PFSK-1 (cell line): ENCODE measurements around the gene SLC39A11.

ENCODE experiments used
- FOXP2 ChIP-seq: optimal IDR thresholded peaks from 2 replicates; pipeline ENCODE3; 2011; ENCODE audit warnings: borderline replicate concordance, control low read depth, inconsistent platforms; ENCODE audit not compliant: insufficient read depth; ENCODE audit errors: extremely low read length, extremely low read depth
- POLR2AphosphoS5 ChIP-seq: IDR thresholded peaks from 2 replicates; pipeline ENCODE4 v1.6.1; 2012; ENCODE audit warnings: low read depth, mild to moderate bottlenecking, control low read depth, low read length, moderate library complexity
- REST ChIP-seq, 2 experiments: IDR thresholded peaks; 2 replicates each; pipeline versions ENCODE4 v1.6.1 to v1.8.0; 2011 to 2012; ENCODE audit warnings: low read depth in 2 of 2, low read length in 2 of 2, control low read depth in 1 of 2, inconsistent platforms in 1 of 2, mild to moderate bottlenecking in 1 of 2, moderate library complexity in 1 of 2; ENCODE audit not compliant: insufficient read depth in 1 of 2
- SIN3A ChIP-seq: IDR thresholded peaks from 2 replicates; pipeline ENCODE4 v1.6.1; 2012; ENCODE audit warnings: mild to moderate bottlenecking, low read length, moderate library complexity, borderline replicate concordance; ENCODE audit not compliant: insufficient read depth
- TAF1 ChIP-seq: IDR thresholded peaks from 2 replicates; pipeline ENCODE4 v1.6.1; 2012; ENCODE audit warnings: low read length, control low read depth, borderline replicate concordance; ENCODE audit not compliant: insufficient read depth

SLC39A11 gene

GRCh38 chr17:73039282-73039681, 53.2 kb downstream of the SLC39A11 start:
- TF ChIP-seq REST (IDR thresholded peaks at IDR 0.05; ENCODE audit: insufficient read depth in 1 of 2, low read depth in 2 of 2, low read length in 2 of 2) (no peak), POLR2AphosphoS5 (no peak), SIN3A (no peak), TAF1 (no peak), FOXP2 (no peak)

GRCh38 chr17:73031472-73031871, 61.0 kb downstream of the SLC39A11 start:
- TF ChIP-seq REST (IDR thresholded peaks at IDR 0.05; ENCODE audit: insufficient read depth in 1 of 2, low read depth in 2 of 2, low read length in 2 of 2): no peak

- TF ChIP-seq TAF1 (no peak), POLR2AphosphoS5 (no peak), SIN3A (no peak), FOXP2 (no peak), REST (IDR thresholded peaks at IDR 0.05; ENCODE audit: insufficient read depth in 1 of 2, low read depth in 2 of 2, low read length in 2 of 2) (no peak)
These were observed 61.5 kb downstream of the SLC39A11 start for GRCh38 chr17:73030995-73031394.

- TF ChIP-seq SIN3A (no peak), REST (IDR thresholded peaks at IDR 0.05; ENCODE audit: insufficient read depth in 1 of 2, low read depth in 2 of 2, low read length in 2 of 2) (no peak), POLR2AphosphoS5 (no peak)
These were observed 62.0 kb downstream of the SLC39A11 start for GRCh38 chr17:73030501-73030921.

- no peak for TF ChIP-seq TAF1
- no peak for TF ChIP-seq REST (IDR thresholded peaks at IDR 0.05; ENCODE audit: insufficient read depth in 1 of 2, low read depth in 2 of 2, low read length in 2 of 2)
- TF ChIP-seq POLR2AphosphoS5: no peak
- no peak for TF ChIP-seq SIN3A
- TF ChIP-seq FOXP2: no peak
These were observed 62.5 kb downstream of the SLC39A11 start for GRCh38 chr17:73029991-73030390.
